ENCODE measurements around the gene CAMTA2. TPM values are rescaled to one million over a fixed set of nuclear protein-coding genes. Genes with fewer than 3 reads are reported as not detected.

CAMTA2 gene
- total and polyA plus RNA-seq, 9 of the 15 experiments (the other 6 are each of a cell fraction or from before 2014, with no cell fraction given) = 0.24 to 25.1 (median 6.3) TPM

- intact Hi-C loops (cut with micrococcal nuclease) (no loop called here), in situ Hi-C loops (cut with MboI) (no loop called here)
- DNase-seq (ENCODE audit: extremely low read depth in 1 of 4, low spot score in 3 of 4) (peak; percentile 61 to 68 (median 65)), FAIRE-seq (no peak), ATAC-seq (peak; percentile 35)
- Histone ChIP-seq H4K20me1 (replicated peaks; ENCODE audit: control insufficient read depth, insufficient read depth, low read length) (peaks cover 22% of the 10 kb centered on the region), H3K27me3 (ENCODE audit: control insufficient read depth in 2 of 2, insufficient read depth in 2 of 2, low read length in 2 of 2) (no peaks in the 10 kb centered on the region), H3K9me1 (ENCODE audit: control insufficient read depth, insufficient read depth, low read length) (no peaks in the 10 kb centered on the region), H3K9me3 (replicated peaks; ENCODE audit: control insufficient read depth, insufficient read depth, low read depth, low read length) (no peaks in the 10 kb centered on the region), H3K27ac (ENCODE audit: extremely low read depth, low read depth, low read length) (peak overlapping the region; percentile 98), H3K79me2 (ENCODE audit: control insufficient read depth, insufficient read depth, low read length) (peaks cover 75% of the 10 kb centered on the region), H3K4me1 (replicated peaks in 1 of 2; ENCODE audit: control insufficient read depth in 2 of 2, insufficient read depth in 2 of 2, low read length in 2 of 2) (peaks cover 32 to 49% of the 10 kb centered on the region in 2 experiments), H3K36me3 (ENCODE audit: control insufficient read depth, insufficient read depth, low read length) (peaks cover 53% of the 10 kb centered on the region), H3K4me3 (peak overlapping the region; percentile 97), H2AFZ (ENCODE audit: low read depth, low read length) (no peak overlapping the region; the same call in 1 of the 2 replicates), H3K9ac (ENCODE audit: insufficient read depth in 1 of 2, low read depth in 2 of 2, low read length in 2 of 2) (peak overlapping the region; percentile 94 to 97), H3K4me2 (ENCODE audit: insufficient read depth, low read length) (peak overlapping the region; percentile 93)
- BruUV-seq (replicated peaks) = no TSS peak
- WGBS (ENCODE audit: insufficient coverage, low coverage, missing lambda C conversion rate) = 4% methylated on average over 9 of the region's 56 CpGs
- POLR2A ChIA-PET = interaction anchor here (0.6 to 4.7 kb wide), 5 partner anchors 7 to 49 kb away, joined by 3 to 21 read pairs (median 4); partner anchors contain the start of genes RNF167, SLC25A11 and SPAG7
- CTCF ChIA-PET (ENCODE audit: low intra/inter-chr PET ratio) = no interaction called here
- no peak for TF ChIP-seq ID3 (CRISPR knock-in tag; IDR thresholded peaks at IDR 0.05)
- TF ChIP-seq ID3 (tag; IDR thresholded peaks at IDR 0.05) = no peak
- no peak for TF ChIP-seq CHCHD3 (CRISPR knock-in tag; IDR thresholded peaks at IDR 0.05)
- no peak for TF ChIP-seq SRSF9 (IDR thresholded peaks at IDR 0.05; ENCODE audit: borderline replicate concordance, low read depth, low read length)
- TF ChIP-seq GTF2E2 (tag; IDR thresholded peaks at IDR 0.05) = no peak
- 0 out of 2 replicates have a peak, but pooled peaks have one; percentile 65 for TF ChIP-seq SRSF3 (IDR thresholded peaks at IDR 0.05; ENCODE audit: insufficient read depth, low read length)
- TF ChIP-seq POLR2H (tag; IDR thresholded peaks at IDR 0.05; ENCODE audit: low read depth) = 0 out of 2 replicates have a peak, but pooled peaks have one; percentile 33
- no peak for TF ChIP-seq STAT5B (CRISPR knock-in tag; IDR thresholded peaks at IDR 0.05)
- TF ChIP-seq AFF1 (IDR thresholded peaks at IDR 0.05; ENCODE audit: low read depth in 1 of 2, partially characterized antibody in 2 of 2) = no peak
- 0 out of 2 replicates have a peak, but pooled peaks have one; percentile 10 for TF ChIP-seq RB1 (IDR thresholded peaks at IDR 0.05; ENCODE audit: low read depth)
- 0 out of 2 replicates have a peak, but pooled peaks have one; percentile 25 for TF ChIP-seq L3MBTL2 (IDR thresholded peaks at IDR 0.05)
- no peak for TF ChIP-seq CHD4 (IDR thresholded peaks at IDR 0.05; ENCODE audit: insufficient read depth, insufficient replicate concordance, low read depth, low read length, poor library complexity, severe bottlenecking)
- no peak for TF ChIP-seq DACH1 (IDR thresholded peaks at IDR 0.05; ENCODE audit: partially characterized antibody)
- peak; percentile 91 for TF ChIP-seq GABPA (tag; conservative IDR thresholded peaks at IDR 0.05; ENCODE audit: low read depth)
- TF ChIP-seq ZNF696 (CRISPR knock-in tag; conservative IDR thresholded peaks at IDR 0.05) = no peak
- TF ChIP-seq ZNF239 (CRISPR knock-in tag; IDR thresholded peaks at IDR 0.05) = no peak
Observed at GRCh38 chr17:4947411-4948165, 39.9 kb downstream of the CAMTA2 start.
